Activated B cell treated with CpG ODN at 0.5 μM for 24 hours (primary cell): ENCODE measurements around the gene XPNPEP1. TPM values are rescaled to one million over a fixed set of nuclear protein-coding genes. Genes with fewer than 3 reads are reported as not detected.

Source experiments
- ATAC-seq: fragments of 200-7000 bp; cut with Tn5 transposase; one replicate; pipeline ENCODE4 v1.10.0; 2021; ENCODE audit warnings: low read depth, mild to moderate bottlenecking, moderate library complexity
- CTCF ChIA-PET: fragments of 350-600 bp; sonication (Branson Sonifier 250); formaldehyde crosslinking; loops from one replicate; lab custom pipeline; 2021; ENCODE audit warnings: antibody characterized with exemption; lab: Charles Lee
- POLR2A ChIA-PET: fragments of 350-600 bp; sonication (Branson Sonifier 250); formaldehyde crosslinking; loops from one replicate; lab custom pipeline; 2021; ENCODE audit warnings: antibody characterized with exemption; lab: Charles Lee
- DNase-seq: peaks from one replicate; pipeline ENCODE4 v3.0.0; 2022
- H3K27ac Mint-ChIP-seq: one replicate; pipeline ENCODE4 v1.8.0; 2020; ENCODE audit warnings: mixed read lengths
- H3K27me3 Mint-ChIP-seq: one replicate; pipeline ENCODE4 v1.8.0; 2021; ENCODE audit warnings: mixed read lengths
- H3K36me3 Mint-ChIP-seq: one replicate; pipeline ENCODE4 v1.8.0; 2021; ENCODE audit warnings: low read depth, mixed read lengths
- H3K4me1 Mint-ChIP-seq: one replicate; pipeline ENCODE4 v1.8.0; 2021; ENCODE audit warnings: mixed read lengths
- H3K4me3 Mint-ChIP-seq: one replicate; pipeline ENCODE4 v1.8.0; 2020; ENCODE audit warnings: mild to moderate bottlenecking, mixed read lengths
- H3K9me3 Mint-ChIP-seq: one replicate; pipeline ENCODE4 v1.8.0; 2020; ENCODE audit warnings: mixed read lengths
- intact Hi-C: fragments of 100-400 bp; cut with micrococcal nuclease; formaldehyde crosslinking; loops from one replicate; pipeline ENCODE4 v1.15.1; 2024
- total RNA-seq: library from RNA; stranded (reverse); gene quantifications from 2 replicates; pipeline ENCODE4 v1.2.3, GENCODE V29; 2022
- TF ChIP-seq, protein P1 (sequence below): fragments of 200-600 bp; IDR thresholded peaks from one replicate; pipeline ENCODE4 v1.8.0; 2022; ENCODE audit warnings: antibody characterized with exemption, mild to moderate bottlenecking

XPNPEP1 gene
- total RNA-seq, 1 donor from 2014 or later = 70.6 TPM

DNA sequence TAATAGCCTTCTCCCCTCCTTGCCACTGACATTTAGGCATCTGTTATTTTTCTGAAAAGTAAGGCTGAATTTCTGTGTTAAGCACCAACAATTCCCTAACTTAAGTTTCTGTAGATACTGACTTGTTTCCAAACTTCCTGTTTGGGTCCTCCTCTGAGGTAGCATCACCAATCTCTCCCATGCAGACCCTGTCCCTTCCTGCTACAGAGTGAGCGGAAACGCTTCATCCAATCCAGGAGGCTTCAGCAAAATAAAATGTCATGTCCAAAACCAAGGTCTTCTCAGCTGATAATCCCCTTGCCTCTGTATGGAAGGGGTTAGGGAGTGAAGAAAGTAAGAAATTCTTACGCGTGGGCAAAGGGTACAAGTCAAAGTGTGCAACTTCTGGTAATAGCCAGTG, 29.9 kb downstream of the XPNPEP1 start:
- no peaks in the 10 kb centered on the region for H3K27me3 Mint-ChIP-seq
- H3K9me3 Mint-ChIP-seq = no peaks in the 10 kb centered on the region
- ChIA-PET CTCF (interaction anchor here (1.4 kb wide), 1 partner anchor 11 kb away, joined by 3 read pairs; no protein-coding TSS in a partner anchor), POLR2A (no interaction called here)
- H3K4me3 Mint-ChIP-seq = no peak overlapping the region
- peaks cover 63% of the 10 kb centered on the region for H3K36me3 Mint-ChIP-seq
- H3K27ac Mint-ChIP-seq = no peak overlapping the region
- no peak for ATAC-seq
- TF ChIP-seq, protein P1, sequence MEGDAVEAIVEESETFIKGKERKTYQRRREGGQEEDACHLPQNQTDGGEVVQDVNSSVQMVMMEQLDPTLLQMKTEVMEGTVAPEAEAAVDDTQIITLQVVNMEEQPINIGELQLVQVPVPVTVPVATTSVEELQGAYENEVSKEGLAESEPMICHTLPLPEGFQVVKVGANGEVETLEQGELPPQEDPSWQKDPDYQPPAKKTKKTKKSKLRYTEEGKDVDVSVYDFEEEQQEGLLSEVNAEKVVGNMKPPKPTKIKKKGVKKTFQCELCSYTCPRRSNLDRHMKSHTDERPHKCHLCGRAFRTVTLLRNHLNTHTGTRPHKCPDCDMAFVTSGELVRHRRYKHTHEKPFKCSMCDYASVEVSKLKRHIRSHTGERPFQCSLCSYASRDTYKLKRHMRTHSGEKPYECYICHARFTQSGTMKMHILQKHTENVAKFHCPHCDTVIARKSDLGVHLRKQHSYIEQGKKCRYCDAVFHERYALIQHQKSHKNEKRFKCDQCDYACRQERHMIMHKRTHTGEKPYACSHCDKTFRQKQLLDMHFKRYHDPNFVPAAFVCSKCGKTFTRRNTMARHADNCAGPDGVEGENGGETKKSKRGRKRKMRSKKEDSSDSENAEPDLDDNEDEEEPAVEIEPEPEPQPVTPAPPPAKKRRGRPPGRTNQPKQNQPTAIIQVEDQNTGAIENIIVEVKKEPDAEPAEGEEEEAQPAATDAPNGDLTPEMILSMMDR = no peak
- H3K4me1 Mint-ChIP-seq = peaks cover 8% of the 10 kb centered on the region
- intact Hi-C loops = no loop called here
- no peak for DNase-seq

DNA sequence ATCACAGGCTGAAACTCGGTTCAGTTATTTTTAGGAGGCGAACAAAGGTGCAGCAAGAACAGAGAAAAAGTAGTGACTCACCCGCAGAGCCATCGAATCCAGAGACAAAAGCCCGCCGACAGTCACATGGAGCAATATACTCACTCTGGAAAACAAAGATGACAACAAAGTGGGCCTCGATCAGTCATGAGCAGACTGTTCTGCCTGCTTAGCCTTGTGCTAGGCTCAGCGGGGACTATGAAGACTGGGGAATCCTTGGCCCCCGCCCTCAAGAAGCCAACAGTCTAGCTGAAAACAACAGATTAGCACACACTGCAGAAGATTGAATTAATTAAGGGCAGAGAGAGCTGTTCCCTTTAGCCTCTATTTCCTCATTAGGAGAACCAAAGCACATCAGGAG, 30.4 kb downstream of the XPNPEP1 start:
- Mint-ChIP-seq H3K9me3 (no peaks in the 10 kb centered on the region), H3K4me1 (peaks cover 8% of the 10 kb centered on the region), H3K27ac (no peak overlapping the region), H3K36me3 (peaks cover 63% of the 10 kb centered on the region), H3K4me3 (no peak overlapping the region), H3K27me3 (no peaks in the 10 kb centered on the region)
- ChIA-PET POLR2A (no interaction called here), CTCF (interaction anchor here (1.4 kb wide), 1 partner anchor 11 kb away, joined by 3 read pairs; no protein-coding TSS in a partner anchor)
- DNase-seq = no peak
- TF ChIP-seq, protein P1 = no peak
- no peak for ATAC-seq
- intact Hi-C loops = no loop called here

DNA sequence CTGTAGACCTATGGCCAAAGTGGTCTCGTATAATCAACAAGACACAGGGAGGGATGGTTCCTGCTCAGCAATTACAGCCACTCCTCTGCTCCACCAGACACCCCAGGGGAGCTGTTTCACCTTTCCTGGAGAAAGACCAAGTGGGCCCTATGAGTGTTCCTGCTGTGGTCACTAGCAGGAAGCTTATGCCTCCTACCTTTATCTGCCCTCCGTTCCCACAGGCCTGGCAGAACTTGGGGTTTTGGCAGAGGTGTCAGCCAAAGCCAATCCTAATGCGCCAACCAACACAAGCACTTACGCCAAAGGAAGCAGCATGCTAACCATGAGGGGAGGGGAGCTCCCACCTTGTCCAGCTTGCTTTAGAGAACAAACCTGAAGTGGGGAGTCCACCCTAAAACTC, 31.2 kb downstream of the XPNPEP1 start:
- Mint-ChIP-seq H3K27ac (no peak overlapping the region), H3K4me1 (peaks cover 8% of the 10 kb centered on the region), H3K9me3 (no peaks in the 10 kb centered on the region), H3K27me3 (no peaks in the 10 kb centered on the region), H3K36me3 (peaks cover 65% of the 10 kb centered on the region), H3K4me3 (no peak overlapping the region)
- CTCF ChIA-PET = interaction anchor here (0.8 kb wide), 1 partner anchor 8 kb away, joined by 3 read pairs; no protein-coding TSS in a partner anchor
- ATAC-seq (no peak), DNase-seq (no peak)
- POLR2A ChIA-PET = no interaction called here
- intact Hi-C loops = no loop called here
- TF ChIP-seq, protein P1 = no peak

DNA sequence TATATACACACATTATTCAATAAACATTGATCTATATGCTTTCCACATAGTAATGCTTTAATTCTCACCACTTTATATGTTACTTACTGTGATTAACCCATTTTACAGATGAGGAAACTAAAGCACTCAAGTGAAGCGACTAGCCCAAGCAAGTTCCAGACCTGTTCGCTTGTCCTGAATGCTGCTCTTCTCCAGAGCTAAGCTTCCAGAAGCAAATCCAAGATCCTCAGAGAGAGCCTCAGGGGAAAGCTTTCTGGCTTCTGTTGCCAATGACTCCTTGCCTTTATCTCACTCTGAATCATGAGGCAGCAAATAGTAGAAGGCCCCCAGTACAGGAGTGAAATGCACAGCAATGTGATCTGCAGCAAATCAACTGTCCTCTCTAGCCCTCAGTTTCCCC, 32.2 kb downstream of the XPNPEP1 start:
- POLR2A ChIA-PET = no interaction called here
- CTCF ChIA-PET = no interaction called here
- H3K4me1 Mint-ChIP-seq = peaks cover 5% of the 10 kb centered on the region
- intact Hi-C loops = no loop called here
- no peak overlapping the region for H3K27ac Mint-ChIP-seq
- H3K36me3 Mint-ChIP-seq = peaks cover 71% of the 10 kb centered on the region
- no peaks in the 10 kb centered on the region for H3K9me3 Mint-ChIP-seq
- ATAC-seq (no peak), DNase-seq (no peak)
- H3K27me3 Mint-ChIP-seq = no peaks in the 10 kb centered on the region
- TF ChIP-seq, protein P1 = no peak
- H3K4me3 Mint-ChIP-seq = no peak overlapping the region

DNA sequence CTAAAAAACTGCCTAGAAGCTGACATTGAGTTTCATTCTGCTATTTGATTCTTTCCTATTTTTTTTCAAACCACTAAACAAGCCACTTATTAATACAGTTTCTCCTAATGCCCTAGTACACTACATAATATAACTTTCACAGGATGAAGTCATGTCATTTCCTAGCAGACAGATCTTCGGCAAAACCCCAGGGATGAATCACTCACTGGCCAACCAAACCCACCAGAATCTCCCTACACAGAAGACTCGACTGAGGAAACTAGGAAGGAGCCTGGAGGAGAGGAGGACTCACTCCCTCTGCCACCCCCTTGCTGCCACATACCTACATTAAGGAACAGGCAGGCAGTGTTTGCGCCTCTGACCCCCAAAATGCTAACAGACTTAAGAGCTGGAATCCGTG, 33.4 kb downstream of the XPNPEP1 start:
- POLR2A ChIA-PET = no interaction called here
- CTCF ChIA-PET = no interaction called here
- no peaks in the 10 kb centered on the region for H3K27me3 Mint-ChIP-seq
- H3K4me3 Mint-ChIP-seq = no peak overlapping the region
- peaks cover under 1% of the 10 kb centered on the region for H3K4me1 Mint-ChIP-seq
- intact Hi-C loops = no loop called here
- no peak overlapping the region for H3K27ac Mint-ChIP-seq
- no peak for ATAC-seq
- no peaks in the 10 kb centered on the region for H3K9me3 Mint-ChIP-seq
- no peak for DNase-seq
- TF ChIP-seq, protein P1 = no peak
- peaks cover 77% of the 10 kb centered on the region for H3K36me3 Mint-ChIP-seq
